AG20443 (cell line): Measurements from ENCODE around the gene ZNF532.
"Not testable (repeated sequence)": the region's sequence is repeated elsewhere in the genome, so short reads cannot be mapped to it uniquely, and the experiment has no call there.

Experiments
- DNase-seq: peaks from one replicate; pipeline ENCODE4 v3.0.0; 2012; ENCODE audit warnings: low spot score, mixed read lengths

The ZNF532 gene

GRCh38 chr18:58864146-58865032 is at the start of gene ZNF532:
Gene ZNF532 (plus strand): TSS chr18:58864877. CDS start in a region left out here.
- DNase-seq: peak; percentile 47

- DNase-seq: no peak
Observed at GRCh38 chr18:58819051-58819450, 45.6 kb upstream of the ZNF532 start.

GRCh38 chr18:58820251-58820650 is 44.4 kb upstream of the ZNF532 start:
- DNase-seq: no peak

GRCh38 chr18:58822944-58823343 is 41.7 kb upstream of the ZNF532 start:
- DNase-seq: no peak

- no peak for DNase-seq
Observed at GRCh38 chr18:58823412-58823811, 41.3 kb upstream of the ZNF532 start.

- DNase-seq: not testable (repeated sequence)
Observed at GRCh38 chr18:58826926-58827325, 37.8 kb upstream of the ZNF532 start.

- DNase-seq: no peak
Observed at GRCh38 chr18:58827428-58827827, 37.2 kb upstream of the ZNF532 start.

GRCh38 chr18:58827886-58828285 is 36.8 kb upstream of the ZNF532 start:
- no peak for DNase-seq

- DNase-seq: no peak
Observed at GRCh38 chr18:58828399-58829121, 36.1 kb upstream of the ZNF532 start.

- no peak for DNase-seq
Observed at GRCh38 chr18:58829263-58829662, 35.4 kb upstream of the ZNF532 start.

- not testable (repeated sequence) for DNase-seq
Observed at GRCh38 chr18:58829886-58830285, 34.8 kb upstream of the ZNF532 start.

- DNase-seq: peak; percentile 56
Observed at GRCh38 chr18:58831606-58832005, 33.1 kb upstream of the ZNF532 start.

GRCh38 chr18:58838165-58838860 is 26.4 kb upstream of the ZNF532 start:
- DNase-seq: no peak

- no peak for DNase-seq
Observed at GRCh38 chr18:58838946-58839345, 25.7 kb upstream of the ZNF532 start.

- DNase-seq: no peak
Observed at GRCh38 chr18:58842978-58843687, 21.5 kb upstream of the ZNF532 start.

GRCh38 chr18:58843688-58844035 is 21.0 kb upstream of the ZNF532 start:
- DNase-seq: no peak

- DNase-seq: no peak
Observed at GRCh38 chr18:58844871-58845270, 19.8 kb upstream of the ZNF532 start.

- no peak for DNase-seq
Observed at GRCh38 chr18:58845928-58846724, 18.6 kb upstream of the ZNF532 start.

GRCh38 chr18:58847383-58848071 is 17.1 kb upstream of the ZNF532 start:
- DNase-seq: no peak

GRCh38 chr18:58848685-58849084 is 16.0 kb upstream of the ZNF532 start:
- DNase-seq: no peak
